BE2C (cell line): ENCODE results near the gene POU3F2.

ENCODE experiments used
- DNase-seq: peaks from one replicate; pipeline ENCODE4 v3.0.0-alpha.2; 2020
- H3K27me3 ChIP-seq: fragments of 250-450 bp; sonication (Bioruptor Pico); 2 replicates; pipeline ENCODE4 v1.5.1; 2020; ENCODE audit warnings: mild to moderate bottlenecking
- H3K36me3 ChIP-seq: fragments of 250-450 bp; sonication (Bioruptor Pico); 2 replicates; pipeline ENCODE4 v1.5.1; 2020; ENCODE audit warnings: mild to moderate bottlenecking
- H3K4me1 ChIP-seq: fragments of 250-450 bp; sonication (Bioruptor Pico); 2 replicates; pipeline ENCODE4 v1.5.1; 2020
- H3K4me3 ChIP-seq: 2 replicates; pipeline ENCODE4 v1.5.1; 2011; ENCODE audit warnings: low read depth, low read length
- H3K9me3 ChIP-seq: fragments of 250-450 bp; sonication (Bioruptor Pico); 2 replicates; pipeline ENCODE4 v1.5.1; 2020
- CTCF ChIP-seq: IDR thresholded peaks from 2 replicates; pipeline ENCODE4 v1.5.1; 2012; ENCODE audit warnings: mild to moderate bottlenecking, low read depth, low read length

Gene POU3F2

DNA sequence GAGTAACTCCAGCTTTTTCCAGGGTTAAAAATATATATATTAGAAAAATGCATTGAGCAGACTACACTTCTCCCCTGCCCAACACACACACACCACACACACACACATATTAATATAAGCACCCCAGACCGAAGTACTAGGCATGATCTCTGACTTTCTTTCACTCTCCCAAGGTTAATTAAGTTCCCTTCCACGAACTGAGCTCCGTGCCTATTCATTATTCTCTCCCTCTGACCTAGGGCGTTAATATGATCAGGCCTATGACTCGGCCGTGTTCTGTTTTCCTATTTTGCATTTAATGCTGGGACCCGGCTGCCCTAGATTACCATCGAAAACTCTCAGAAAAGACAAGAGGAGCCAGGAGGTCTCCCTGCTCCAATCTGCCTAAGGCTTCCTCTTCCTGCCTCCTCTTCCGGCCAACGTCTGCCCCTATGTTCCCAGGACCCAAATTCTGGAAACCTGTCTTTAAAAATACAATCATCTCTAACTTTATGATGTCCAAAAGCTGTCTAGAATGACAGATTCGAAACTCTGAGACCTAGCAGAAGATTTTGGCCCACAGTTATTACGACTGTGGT lies 6.1 kb upstream of the POU3F2 start:
- no peak for TF ChIP-seq CTCF
- Histone ChIP-seq H3K4me3 (no peak overlapping the region), H3K27me3 (peaks cover 96% of the 10 kb centered on the region), H3K36me3 (no peaks in the 10 kb centered on the region), H3K4me1 (no peaks in the 10 kb centered on the region), H3K9me3 (no peaks in the 10 kb centered on the region)
- no peak for DNase-seq

- Histone ChIP-seq H3K4me3 (no peak overlapping the region), H3K9me3 (no peaks in the 10 kb centered on the region), H3K27me3 (peaks cover 96% of the 10 kb centered on the region), H3K4me1 (no peaks in the 10 kb centered on the region), H3K36me3 (no peaks in the 10 kb centered on the region)
- TF ChIP-seq CTCF: no peak
- no peak for DNase-seq
These were observed 5.4 kb upstream of the POU3F2 start for GRCh38 chr6:98828941-98829411.

- Histone ChIP-seq H3K9me3 (no peaks in the 10 kb centered on the region), H3K27me3 (peaks cover 91% of the 10 kb centered on the region), H3K4me1 (no peaks in the 10 kb centered on the region), H3K36me3 (no peaks in the 10 kb centered on the region), H3K4me3 (no peak overlapping the region)
- no peak for TF ChIP-seq CTCF
- DNase-seq: no peak
These were observed 4.2 kb upstream of the POU3F2 start for GRCh38 chr6:98830146-98830545.

GRCh38 chr6:98831057-98831958 lies 3.1 kb upstream of the POU3F2 start:
- DNase-seq: no peak
- no peak overlapping the region for H3K4me3 ChIP-seq
- no peaks in the 10 kb centered on the region for H3K36me3 ChIP-seq
- H3K4me1 ChIP-seq: no peaks in the 10 kb centered on the region
- no peaks in the 10 kb centered on the region for H3K9me3 ChIP-seq
- no peak for TF ChIP-seq CTCF
- H3K27me3 ChIP-seq: peaks cover 91% of the 10 kb centered on the region

DNA sequence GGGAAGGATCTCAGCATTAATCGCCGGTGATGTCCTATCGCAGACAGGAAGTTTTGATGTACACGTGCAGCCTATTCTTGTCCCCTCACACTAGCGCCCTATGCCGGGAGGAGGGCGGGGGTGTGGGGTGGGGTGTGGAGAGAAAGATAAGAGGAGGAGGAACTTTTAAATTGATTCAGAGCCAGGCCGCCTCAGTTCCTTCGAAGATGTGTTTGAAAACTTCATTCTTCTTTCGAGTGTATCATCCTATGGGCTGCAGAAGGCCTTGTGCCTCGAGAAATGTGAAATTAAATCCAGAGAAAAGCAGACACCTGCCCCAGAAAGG lies 2.5 kb upstream of the POU3F2 start:
- no peak overlapping the region for H3K4me3 ChIP-seq

More for the DNA sequence above, 2.5 kb upstream of the POU3F2 start:
- Histone ChIP-seq H3K27me3 (peaks cover 91% of the 10 kb centered on the region), H3K4me1 (no peaks in the 10 kb centered on the region), H3K9me3 (no peaks in the 10 kb centered on the region), H3K36me3 (no peaks in the 10 kb centered on the region)
- no peak for DNase-seq
- TF ChIP-seq CTCF: no peak
